ENCODE measurements around the gene ZNF217. TPM values are rescaled to one million over a fixed set of nuclear protein-coding genes. Genes with fewer than 3 reads are reported as not detected.

ZNF217 gene
- total and polyA plus RNA-seq, 2 of the 8 experiments (the other 6 are each of a cell fraction or from before 2014, with no cell fraction given), result 15.3 to 87.9 TPM

DNA sequence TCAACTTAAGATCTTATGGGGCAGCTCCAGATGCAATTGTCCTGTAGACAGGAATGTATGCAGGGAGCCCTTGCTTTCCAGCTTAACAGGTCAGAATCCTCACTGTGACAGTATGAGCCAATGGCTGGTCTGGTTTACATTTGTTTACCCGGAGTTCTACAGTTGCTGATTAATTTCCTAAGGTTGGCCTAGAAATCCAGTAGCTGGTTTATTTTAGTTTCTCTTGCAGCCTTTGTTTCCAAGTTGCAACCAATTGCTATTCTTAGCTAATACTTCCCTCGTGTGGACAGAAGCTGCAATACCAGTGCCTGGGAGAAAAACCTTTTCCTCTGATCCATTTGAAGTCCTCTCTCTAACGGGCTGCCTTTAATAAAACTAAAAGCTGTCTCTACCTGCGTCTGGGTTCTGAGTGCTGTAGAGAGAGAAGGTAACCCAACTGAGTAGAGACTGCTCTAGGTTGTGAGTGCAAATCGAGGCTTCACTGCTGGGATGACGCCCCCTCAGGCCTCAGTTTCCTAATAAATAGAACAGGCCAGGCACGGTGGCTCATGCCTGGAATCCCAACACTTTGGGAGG is 45.9 kb downstream of the ZNF217 start:
- peak; percentile 9 to 56 for DNase-seq (ENCODE audit: low read depth in 1 of 2, low spot score in 2 of 2)
- ChIA-PET POLR2A (ENCODE audit: partially characterized antibody) (interaction anchor here (0.6 kb wide), 1 partner anchor 524 kb away, joined by 3 read pairs; no protein-coding TSS in a partner anchor), CTCF (ENCODE audit: partially characterized antibody) (interaction anchor here (0.6 to 2.8 kb wide), 51 partner anchors 10 to 1304 kb away, joined by 3 to 30 read pairs (median 4); no protein-coding TSS in a partner anchor)
- no peak overlapping the region for H3K27ac ChIP-seq (ENCODE audit: low read depth, low read length)
- peak overlapping the region; percentile 99 for H2AFZ ChIP-seq (ENCODE audit: low read length)
- no peak overlapping the region for H2BK5ac ChIP-seq (ENCODE audit: low read depth, low read length)
- no peaks in the 10 kb centered on the region; a peak in 2 of 7 replicates for H3K4me1 ChIP-seq (replicated peaks in 1 of 4; ENCODE audit: control insufficient read depth in 3 of 4, insufficient read depth in 4 of 4, low read length in 3 of 4)
- H4K91ac ChIP-seq (replicated peaks; ENCODE audit: insufficient read length, low read length), result no peak overlapping the region
- H2AK5ac ChIP-seq (ENCODE audit: low read depth, low read length), result no peak overlapping the region
- no peak overlapping the region for H3K9ac ChIP-seq (replicated peaks in 1 of 4; ENCODE audit: extremely low read depth in 1 of 4, low read depth in 3 of 4, low read length in 3 of 4)
- no peak overlapping the region for H3K4me3 ChIP-seq (ENCODE audit: extremely low read depth in 1 of 4, insufficient read depth in 2 of 4, low read depth in 3 of 4, low read length in 4 of 4)
- H3K14ac ChIP-seq (ENCODE audit: insufficient read length), result no peak overlapping the region
- H2BK120ac ChIP-seq (replicated peaks; ENCODE audit: low read depth, low read length), result no peak overlapping the region
- H3K36me3 ChIP-seq (ENCODE audit: control insufficient read depth in 2 of 4, insufficient read depth in 4 of 4, low read length in 3 of 4), result no peaks in the 10 kb centered on the region
- H2BK12ac ChIP-seq (ENCODE audit: low read depth, low read length), result no peak overlapping the region
- H3K9me3 ChIP-seq (ENCODE audit: insufficient read depth in 2 of 2, low read depth in 1 of 2, low read length in 1 of 2), result no peaks in the 10 kb centered on the region
- 38% methylated on average over 7 of the region's 7 CpGs; no CpG with 5 or more reads in 1 of the 2 experiments for WGBS, 2 experiments (ENCODE audit: extremely low coverage in 1 of 2, insufficient coverage in 1 of 2, insufficient read length in 1 of 2, insufficient replicate concordance in 2 of 2, low coverage in 1 of 2, low lambda C conversion rate in 2 of 2, missing lambda C conversion rate in 1 of 2)
- H3K79me1 ChIP-seq (ENCODE audit: low read depth, low read length), result no peaks in the 10 kb centered on the region
- no peak overlapping the region for H2BK15ac ChIP-seq (ENCODE audit: low read length)
- peak; percentile 76 for FAIRE-seq
- H4K20me1 ChIP-seq (replicated peaks in 1 of 2; ENCODE audit: control insufficient read depth in 1 of 2, insufficient read depth in 2 of 2, low read length in 2 of 2), result no peaks in the 10 kb centered on the region
- no peak overlapping the region for H4K8ac ChIP-seq (ENCODE audit: extremely low read depth, insufficient read depth, low read length)
- H4K5ac ChIP-seq (ENCODE audit: insufficient read length, low read depth, low read length), result no peak overlapping the region
- no peaks in the 10 kb centered on the region for H3K27me3 ChIP-seq (replicated peaks in 1 of 4; ENCODE audit: control insufficient read depth in 3 of 4, extremely low read depth in 1 of 4, insufficient read depth in 3 of 4, low read length in 3 of 4)
- no peaks in the 10 kb centered on the region for H3K79me2 ChIP-seq (ENCODE audit: control insufficient read depth in 1 of 2, insufficient read depth in 2 of 2, low read length in 2 of 2)
- no peak overlapping the region for H3K4ac ChIP-seq (replicated peaks; ENCODE audit: insufficient read length, low read depth, low read length)
- H3K23ac ChIP-seq (ENCODE audit: insufficient read length), result no peak overlapping the region
- no peak overlapping the region for H2BK20ac ChIP-seq (ENCODE audit: low read length)
- no peak overlapping the region for H3K56ac ChIP-seq (replicated peaks; ENCODE audit: insufficient read length, low read depth, low read length)
- no peak overlapping the region for H3K18ac ChIP-seq (ENCODE audit: extremely low read depth, low read length)
- H3K4me2 ChIP-seq (ENCODE audit: insufficient read depth in 1 of 2, low read depth in 2 of 2, low read length in 2 of 2), result no peak overlapping the region
- no peaks in the 10 kb centered on the region; the same call in 1 of the 2 replicates for H3K23me2 ChIP-seq (ENCODE audit: low read depth, low read length)
- TF ChIP-seq CTBP2 (IDR thresholded peaks at IDR 0.05; ENCODE audit: borderline replicate concordance, insufficient read depth, insufficient read length, low read length) (no peak), HDAC6 (IDR thresholded peaks at IDR 0.05; ENCODE audit: low read depth, low read length) (no peak), TCF12 (IDR thresholded peaks at IDR 0.05; ENCODE audit: low read depth, low read length) (no peak), MAFK (IDR thresholded peaks at IDR 0.05; ENCODE audit: low read depth, low read length) (no peak), KDM5A (IDR thresholded peaks at IDR 0.05; ENCODE audit: low read length) (no peak), GTF2F1 (IDR thresholded peaks at IDR 0.05; ENCODE audit: borderline replicate concordance, low read depth, low read length) (no peak), YY1 (IDR thresholded peaks at IDR 0.05; ENCODE audit: low read depth, low read length) (no peak), CHD1 (IDR thresholded peaks at IDR 0.05; ENCODE audit: low read depth, low read length) (no peak), SAP30 (IDR thresholded peaks at IDR 0.05; ENCODE audit: insufficient read depth, insufficient replicate concordance, low read length) (no peak), BCL11A (IDR thresholded peaks at IDR 0.05; ENCODE audit: low read depth in 2 of 2, low read length in 2 of 2) (no peak), SIRT6 (IDR thresholded peaks at IDR 0.05; ENCODE audit: low read length) (no peak)
- TF ChIP-seq, protein P1, sequence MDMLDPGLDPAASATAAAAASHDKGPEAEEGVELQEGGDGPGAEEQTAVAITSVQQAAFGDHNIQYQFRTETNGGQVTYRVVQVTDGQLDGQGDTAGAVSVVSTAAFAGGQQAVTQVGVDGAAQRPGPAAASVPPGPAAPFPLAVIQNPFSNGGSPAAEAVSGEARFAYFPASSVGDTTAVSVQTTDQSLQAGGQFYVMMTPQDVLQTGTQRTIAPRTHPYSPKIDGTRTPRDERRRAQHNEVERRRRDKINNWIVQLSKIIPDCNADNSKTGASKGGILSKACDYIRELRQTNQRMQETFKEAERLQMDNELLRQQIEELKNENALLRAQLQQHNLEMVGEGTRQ (IDR thresholded peaks at IDR 0.05; ENCODE audit: low read length), result no peak

Data from H1 (cell line).